ENCODE data around the gene STARD7.

DNA sequence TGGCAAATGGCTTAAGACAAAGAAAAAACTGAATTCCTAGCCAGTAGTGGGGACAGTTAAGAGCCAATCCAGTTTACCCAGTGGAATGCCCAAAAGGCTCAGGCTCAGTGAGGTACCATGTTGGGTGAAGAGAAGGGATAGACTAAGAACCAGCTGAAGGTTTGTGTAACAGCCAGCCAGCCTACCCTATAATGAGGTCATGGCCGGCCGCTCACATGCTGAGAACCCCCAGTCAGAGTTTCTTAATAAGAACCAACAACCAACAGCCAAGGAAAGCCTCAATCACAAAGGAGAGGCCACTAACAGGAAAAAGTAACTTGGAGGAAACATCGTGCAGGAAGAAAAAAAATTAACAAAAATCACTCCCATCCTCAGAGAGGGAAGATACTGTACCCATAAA, 38.0 kb downstream of the STARD7 start:
- TF ChIP-seq, protein P1, sequence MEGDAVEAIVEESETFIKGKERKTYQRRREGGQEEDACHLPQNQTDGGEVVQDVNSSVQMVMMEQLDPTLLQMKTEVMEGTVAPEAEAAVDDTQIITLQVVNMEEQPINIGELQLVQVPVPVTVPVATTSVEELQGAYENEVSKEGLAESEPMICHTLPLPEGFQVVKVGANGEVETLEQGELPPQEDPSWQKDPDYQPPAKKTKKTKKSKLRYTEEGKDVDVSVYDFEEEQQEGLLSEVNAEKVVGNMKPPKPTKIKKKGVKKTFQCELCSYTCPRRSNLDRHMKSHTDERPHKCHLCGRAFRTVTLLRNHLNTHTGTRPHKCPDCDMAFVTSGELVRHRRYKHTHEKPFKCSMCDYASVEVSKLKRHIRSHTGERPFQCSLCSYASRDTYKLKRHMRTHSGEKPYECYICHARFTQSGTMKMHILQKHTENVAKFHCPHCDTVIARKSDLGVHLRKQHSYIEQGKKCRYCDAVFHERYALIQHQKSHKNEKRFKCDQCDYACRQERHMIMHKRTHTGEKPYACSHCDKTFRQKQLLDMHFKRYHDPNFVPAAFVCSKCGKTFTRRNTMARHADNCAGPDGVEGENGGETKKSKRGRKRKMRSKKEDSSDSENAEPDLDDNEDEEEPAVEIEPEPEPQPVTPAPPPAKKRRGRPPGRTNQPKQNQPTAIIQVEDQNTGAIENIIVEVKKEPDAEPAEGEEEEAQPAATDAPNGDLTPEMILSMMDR (IDR thresholded peaks at IDR 0.05), result no peak
- no peak for TF ChIP-seq EHMT2 (IDR thresholded peaks at IDR 0.05; ENCODE audit: low read depth)
- TF ChIP-seq, protein P2, sequence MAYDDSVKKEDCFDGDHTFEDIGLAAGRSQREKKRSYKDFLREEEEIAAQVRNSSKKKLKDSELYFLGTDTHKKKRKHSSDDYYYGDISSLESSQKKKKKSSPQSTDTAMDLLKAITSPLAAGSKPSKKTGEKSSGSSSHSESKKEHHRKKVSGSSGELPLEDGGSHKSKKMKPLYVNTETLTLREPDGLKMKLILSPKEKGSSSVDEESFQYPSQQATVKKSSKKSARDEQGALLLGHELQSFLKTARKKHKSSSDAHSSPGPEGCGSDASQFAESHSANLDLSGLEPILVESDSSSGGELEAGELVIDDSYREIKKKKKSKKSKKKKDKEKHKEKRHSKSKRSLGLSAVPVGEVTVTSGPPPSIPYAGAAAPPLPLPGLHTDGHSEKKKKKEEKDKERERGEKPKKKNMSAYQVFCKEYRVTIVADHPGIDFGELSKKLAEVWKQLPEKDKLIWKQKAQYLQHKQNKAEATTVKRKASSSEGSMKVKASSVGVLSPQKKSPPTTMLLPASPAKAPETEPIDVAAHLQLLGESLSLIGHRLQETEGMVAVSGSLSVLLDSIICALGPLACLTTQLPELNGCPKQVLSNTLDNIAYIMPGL (CRISPR knock-in tag; IDR thresholded peaks at IDR 0.05; ENCODE audit: borderline replicate concordance), result no peak
- TF ChIP-seq, protein P3, sequence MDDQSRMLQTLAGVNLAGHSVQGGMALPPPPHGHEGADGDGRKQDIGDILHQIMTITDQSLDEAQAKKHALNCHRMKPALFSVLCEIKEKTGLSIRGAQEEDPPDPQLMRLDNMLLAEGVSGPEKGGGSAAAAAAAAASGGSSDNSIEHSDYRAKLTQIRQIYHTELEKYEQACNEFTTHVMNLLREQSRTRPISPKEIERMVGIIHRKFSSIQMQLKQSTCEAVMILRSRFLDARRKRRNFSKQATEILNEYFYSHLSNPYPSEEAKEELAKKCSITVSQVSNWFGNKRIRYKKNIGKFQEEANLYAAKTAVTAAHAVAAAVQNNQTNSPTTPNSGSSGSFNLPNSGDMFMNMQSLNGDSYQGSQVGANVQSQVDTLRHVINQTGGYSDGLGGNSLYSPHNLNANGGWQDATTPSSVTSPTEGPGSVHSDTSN (IDR thresholded peaks at IDR 0.05), result no peak
- TF ChIP-seq, protein P4, sequence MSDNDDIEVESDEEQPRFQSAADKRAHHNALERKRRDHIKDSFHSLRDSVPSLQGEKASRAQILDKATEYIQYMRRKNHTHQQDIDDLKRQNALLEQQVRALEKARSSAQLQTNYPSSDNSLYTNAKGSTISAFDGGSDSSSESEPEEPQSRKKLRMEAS (IDR thresholded peaks at IDR 0.05), result no peak
- TF ChIP-seq POLR2A (IDR thresholded peaks at IDR 0.05; ENCODE audit: low read length), result no peak
- TF ChIP-seq RAD21 (conservative IDR thresholded peaks at IDR 0.05 in 1 of 2, IDR thresholded peaks at IDR 0.05 in 1 of 2), result no peak

Data from A549 (cell line).